ENCODE measurements around the gene GABARAPL2. TPM values are rescaled to one million over a fixed set of nuclear protein-coding genes. Genes with fewer than 3 reads are reported as not detected.

GABARAPL2 gene
- polyA plus RNA-seq, 4 donors: 130 to 182 (median 140) TPM

DNA sequence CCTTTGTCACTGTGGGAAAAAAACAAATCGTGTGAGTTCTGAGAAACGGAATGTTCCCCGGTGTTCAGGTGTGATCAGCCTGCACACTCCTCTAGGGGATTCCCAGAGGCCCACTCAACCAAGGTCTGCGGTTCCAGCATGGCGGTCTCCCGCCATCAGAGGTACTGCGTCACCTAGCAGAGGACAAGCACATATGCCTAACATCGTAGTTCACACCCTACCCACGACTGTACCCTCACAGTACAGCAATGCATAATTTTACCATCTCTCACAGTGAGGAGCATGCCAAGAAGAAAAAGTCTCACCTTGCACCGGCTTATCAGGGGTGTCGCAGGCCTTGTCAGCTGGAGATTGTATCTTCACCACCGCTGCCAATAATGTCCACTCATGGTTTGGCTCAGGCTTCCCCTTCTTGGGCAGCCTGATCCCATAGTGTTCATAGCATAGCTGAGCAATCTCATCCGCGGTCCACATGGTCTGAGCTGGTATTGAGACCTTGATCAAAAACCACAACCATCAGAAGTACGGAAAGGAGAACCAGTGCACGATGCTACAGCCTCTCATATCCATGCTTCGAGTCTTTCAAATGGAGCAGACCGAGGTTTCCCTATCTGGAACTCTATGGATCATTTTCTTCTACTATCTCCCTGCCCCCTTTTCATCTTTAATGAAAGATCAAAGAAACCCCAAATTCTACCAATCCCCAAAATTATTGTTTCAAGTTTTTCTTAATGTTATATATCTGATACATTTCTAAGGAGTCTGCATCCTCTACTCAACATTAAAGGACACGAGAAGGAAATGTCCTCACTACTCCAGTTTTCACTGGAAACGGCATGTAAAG is 54.4 kb downstream of the GABARAPL2 start:
- peaks cover 2 to 9% (median 2%) of the 10 kb centered on the region in 3 donors for H3K4me1 ChIP-seq (ENCODE audit: control insufficient read depth in 3 of 3, insufficient read depth in 2 of 3, low read depth in 1 of 3, low read length in 2 of 3)
- FAIRE-seq: no peak
- DNase-seq: no peak

DNA sequence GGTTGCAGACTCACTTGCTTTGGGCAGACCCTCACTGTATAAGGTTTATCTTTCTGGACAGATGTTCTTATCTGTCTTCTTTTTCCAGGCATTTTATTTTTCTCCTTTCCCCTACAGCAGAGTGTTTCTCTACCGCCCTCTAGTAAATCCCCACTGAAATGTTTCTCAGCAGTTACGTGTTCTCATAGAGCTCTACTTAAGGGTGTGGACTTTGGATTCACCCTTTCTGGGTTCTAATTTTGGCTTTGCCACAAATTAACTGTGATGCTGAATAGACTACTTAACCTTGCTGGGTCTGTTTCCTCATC is 54.9 kb downstream of the GABARAPL2 start:
- peaks cover 2 to 20% (median 7%) of the 10 kb centered on the region in 3 donors for H3K36me3 ChIP-seq (ENCODE audit: control insufficient read depth in 3 of 3, insufficient read depth in 2 of 3, low read depth in 1 of 3, low read length in 3 of 3)
- DNase-seq (peak; percentile 45 to 52), FAIRE-seq (no peak)
- H3K27me3 ChIP-seq (ENCODE audit: control insufficient read depth in 3 of 3, insufficient read depth in 3 of 3, low read length in 3 of 3): no peaks in the 10 kb centered on the region
- no peaks in the 10 kb centered on the region for H3K9me3 ChIP-seq (ENCODE audit: control insufficient read depth in 2 of 2, insufficient read depth in 1 of 2, low read depth in 1 of 2, low read length in 1 of 2)
- H3K4me3 ChIP-seq (ENCODE audit: low read depth in 1 of 3, low read length in 3 of 3): no peak overlapping the region
- peaks cover 2 to 9% (median 4%) of the 10 kb centered on the region in 3 donors for H3K4me1 ChIP-seq (ENCODE audit: control insufficient read depth in 3 of 3, insufficient read depth in 2 of 3, low read depth in 1 of 3, low read length in 2 of 3)
- no peak overlapping the region for H3K27ac ChIP-seq (ENCODE audit: low read depth in 1 of 3, low read length in 2 of 3)
- WGBS, 3 donors: 7 to 15% (median 7%) methylated on average over 2 of the region's 2 CpGs

More for the DNA sequence above, 54.4 kb downstream of the GABARAPL2 start:
- Histone ChIP-seq H3K27me3 (ENCODE audit: control insufficient read depth in 3 of 3, insufficient read depth in 3 of 3, low read length in 3 of 3) (no peaks in the 10 kb centered on the region), H3K9me3 (ENCODE audit: control insufficient read depth in 2 of 2, insufficient read depth in 1 of 2, low read depth in 1 of 2, low read length in 1 of 2) (peaks cover 0 to under 1% of the 10 kb centered on the region in 2 donors), H3K27ac (ENCODE audit: low read depth in 1 of 3, low read length in 2 of 3) (peak overlapping the region in 1 of 3 donors; percentile 5), H3K36me3 (ENCODE audit: control insufficient read depth in 3 of 3, insufficient read depth in 2 of 3, low read depth in 1 of 3, low read length in 3 of 3) (peaks cover 2 to 25% (median 7%) of the 10 kb centered on the region in 3 donors), H3K4me3 (ENCODE audit: low read depth in 1 of 3, low read length in 3 of 3) (no peak overlapping the region)
- 81 to 86% (median 85%) methylated on average over 20 of the region's 20 CpGs for WGBS, 3 donors

DNA sequence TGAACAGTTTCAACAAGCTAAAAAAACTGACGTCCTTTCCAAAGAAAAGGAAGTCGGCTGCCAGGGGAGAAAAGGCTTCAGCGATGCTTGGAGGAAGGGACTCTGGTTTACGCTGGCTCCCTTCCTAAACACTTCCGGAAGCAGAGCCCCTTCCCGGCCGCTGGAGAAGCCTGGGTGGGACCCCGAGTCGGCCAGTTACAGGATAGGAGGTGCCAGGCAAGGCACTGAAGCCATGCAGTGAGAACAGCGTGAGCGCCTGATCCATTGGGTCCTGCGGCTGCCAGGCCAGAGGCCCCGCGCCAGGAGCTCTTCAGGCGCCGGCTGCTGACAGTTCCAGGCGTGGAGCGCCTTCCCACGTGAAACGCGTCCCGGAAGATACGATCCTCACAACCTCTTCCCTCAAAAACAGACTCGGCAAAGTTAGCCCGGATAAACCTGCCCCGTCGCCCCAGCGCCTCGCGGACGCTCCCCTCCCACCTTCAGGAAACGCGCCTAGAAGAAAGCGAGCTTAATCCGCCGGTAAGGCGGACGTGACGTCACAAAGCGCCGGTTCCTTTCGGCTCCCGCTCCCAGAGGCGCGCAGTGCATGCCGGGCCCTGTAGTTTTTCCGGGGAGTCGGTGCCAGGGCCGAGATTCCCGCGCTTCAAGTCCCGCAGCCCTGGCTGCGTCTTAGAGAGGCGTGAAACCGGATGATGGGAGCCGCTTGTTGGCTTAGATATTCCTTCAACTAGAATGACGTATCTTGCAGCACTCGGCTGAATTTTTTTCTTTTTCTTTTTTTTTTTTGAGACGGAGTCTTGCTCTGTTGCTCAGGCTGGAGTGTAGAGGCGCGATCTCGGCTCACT is 56.8 kb downstream of the GABARAPL2 start, which contains the start of gene ADAT1:
TSS of gene ADAT1 (minus strand) at position 521 of the 845 bp plus-strand sequence. CDS start 2,482 bp downstream, outside the sequence.
- 0% methylated on average over 62 of the region's 62 CpGs for WGBS, 3 donors
- peak within 1 kb of the TSS; percentile 76 to 84 (median 79) for H3K4me3 ChIP-seq (ENCODE audit: low read depth in 1 of 3, low read length in 3 of 3)
- DNase-seq (peak; percentile 98 to 100), FAIRE-seq (no peak)
- peaks cover 7 to 25% (median 8%) of the 10 kb centered on the region in 3 donors for H3K36me3 ChIP-seq (ENCODE audit: control insufficient read depth in 3 of 3, insufficient read depth in 2 of 3, low read depth in 1 of 3, low read length in 3 of 3)
- H3K4me1 ChIP-seq (ENCODE audit: control insufficient read depth in 3 of 3, insufficient read depth in 2 of 3, low read depth in 1 of 3, low read length in 2 of 3): peaks cover 2 to 9% (median 4%) of the 10 kb centered on the region in 3 donors
- no peaks in the 10 kb centered on the region for H3K9me3 ChIP-seq (ENCODE audit: control insufficient read depth in 2 of 2, insufficient read depth in 1 of 2, low read depth in 1 of 2, low read length in 1 of 2)
- no peaks in the 10 kb centered on the region for H3K27me3 ChIP-seq (ENCODE audit: control insufficient read depth in 3 of 3, insufficient read depth in 3 of 3, low read length in 3 of 3)
- H3K27ac ChIP-seq (ENCODE audit: low read depth in 1 of 3, low read length in 2 of 3): peak within 1 kb of the TSS; percentile 90 to 94 (median 93)

DNA sequence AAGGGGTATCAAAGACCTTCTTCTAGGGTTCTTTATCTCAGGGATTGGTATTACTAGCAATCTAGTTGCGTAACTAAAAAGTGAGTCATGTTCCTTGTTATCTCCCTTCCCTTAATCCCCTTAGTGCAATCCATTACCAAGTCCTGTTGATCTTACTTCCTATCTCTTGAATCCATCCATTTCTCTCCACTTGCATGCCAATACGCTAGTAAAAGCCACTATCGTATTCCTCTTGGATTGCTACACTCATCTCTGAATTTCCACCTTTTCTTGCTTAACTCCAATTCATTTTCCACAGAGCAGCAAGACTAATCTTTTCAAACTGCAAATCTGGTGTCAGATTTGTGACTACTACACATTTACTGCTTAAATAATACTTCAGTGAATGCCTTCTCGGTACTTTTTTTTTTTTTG is 58.7 kb downstream of the GABARAPL2 start:
- Histone ChIP-seq H3K4me3 (ENCODE audit: low read depth in 1 of 3, low read length in 3 of 3) (no peak overlapping the region), H3K27me3 (ENCODE audit: control insufficient read depth in 3 of 3, insufficient read depth in 3 of 3, low read length in 3 of 3) (no peaks in the 10 kb centered on the region), H3K9me3 (ENCODE audit: control insufficient read depth in 2 of 2, insufficient read depth in 1 of 2, low read depth in 1 of 2, low read length in 1 of 2) (no peaks in the 10 kb centered on the region), H3K36me3 (ENCODE audit: control insufficient read depth in 3 of 3, insufficient read depth in 2 of 3, low read depth in 1 of 3, low read length in 3 of 3) (peaks cover 16 to 34% (median 17%) of the 10 kb centered on the region in 3 donors), H3K27ac (ENCODE audit: low read depth in 1 of 3, low read length in 2 of 3) (no peak overlapping the region), H3K4me1 (ENCODE audit: control insufficient read depth in 3 of 3, insufficient read depth in 2 of 3, low read depth in 1 of 3, low read length in 2 of 3) (peaks cover 2 to 9% (median 4%) of the 10 kb centered on the region in 3 donors)
- DNase-seq: peak; percentile 61 to 64
- WGBS, 3 donors: 26 to 61% (median 56%) methylated on average over 4 of the region's 4 CpGs
- FAIRE-seq: no peak

DNA sequence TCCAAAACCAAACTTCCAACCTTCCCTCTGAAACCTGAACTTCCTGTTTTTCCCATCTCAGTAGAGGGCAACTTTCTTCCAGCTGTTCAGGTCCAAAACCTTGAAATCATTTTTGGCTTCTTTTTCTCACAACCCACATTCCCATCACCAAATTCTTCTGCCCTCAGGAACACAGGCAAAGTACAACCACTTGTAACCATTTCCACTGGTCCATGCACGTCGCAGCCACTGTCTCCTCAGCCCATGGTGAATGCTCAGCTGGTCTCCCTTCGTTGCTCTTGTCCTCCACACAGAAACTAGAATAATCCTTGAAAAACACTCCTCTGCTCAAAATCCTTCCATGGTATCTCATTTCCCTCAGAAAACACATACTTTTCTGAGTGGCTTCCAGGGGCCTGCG is 60.6 kb downstream of the GABARAPL2 start:
- Histone ChIP-seq H3K4me3 (ENCODE audit: low read depth in 1 of 3, low read length in 3 of 3) (no peak overlapping the region), H3K27me3 (ENCODE audit: control insufficient read depth in 3 of 3, insufficient read depth in 3 of 3, low read length in 3 of 3) (no peaks in the 10 kb centered on the region), H3K4me1 (ENCODE audit: control insufficient read depth in 3 of 3, insufficient read depth in 2 of 3, low read depth in 1 of 3, low read length in 2 of 3) (peaks cover 0 to 4% (median 3%) of the 10 kb centered on the region in 3 donors), H3K9me3 (ENCODE audit: control insufficient read depth in 2 of 2, insufficient read depth in 1 of 2, low read depth in 1 of 2, low read length in 1 of 2) (no peaks in the 10 kb centered on the region), H3K36me3 (ENCODE audit: control insufficient read depth in 3 of 3, insufficient read depth in 2 of 3, low read depth in 1 of 3, low read length in 3 of 3) (peaks cover 21 to 47% (median 28%) of the 10 kb centered on the region in 3 donors), H3K27ac (ENCODE audit: low read depth in 1 of 3, low read length in 2 of 3) (no peak overlapping the region)
- WGBS, 3 donors: 88 to 91% (median 89%) methylated on average over 4 of the region's 4 CpGs
- no peak for DNase-seq
- FAIRE-seq: no peak

Other genes with a start within 250 kb of the GABARAPL2 start
- 100 to 1,000 TPM; 108 to 390 (median 236) TPM for gene CFDP1, start 132.9 kb upstream of the GABARAPL2 start, polyA plus RNA-seq
- 10 to 100 TPM in 3 of 4 donors, 1 to 10 TPM in 1; 9.6 to 50.9 (median 15.5) TPM for gene TMEM170A, start 101.7 kb upstream of the GABARAPL2 start, polyA plus RNA-seq
- 10 to 100 TPM in 1 of 4 donors, 1 to 10 TPM in 3; 1.0 to 10.1 (median 5.0) TPM for gene CHST6, start 70.9 kb upstream of the GABARAPL2 start, polyA plus RNA-seq
- 10 to 100 TPM; 21.2 to 37.7 (median 27.5) TPM for gene CHST5, start 30.3 kb upstream of the GABARAPL2 start, polyA plus RNA-seq
- 1 to 10 TPM; 1.4 to 6.2 (median 3.8) TPM for gene TMEM231, start 10.1 kb upstream of the GABARAPL2 start, polyA plus RNA-seq
- 10 to 100 TPM in 3 of 4 donors, 1 to 10 TPM in 1; 7.0 to 27.4 (median 18.4) TPM for gene ADAT1, start 56.9 kb downstream of the GABARAPL2 start, polyA plus RNA-seq
- 100 to 1,000 TPM in 1 of 4 donors, 10 to 100 TPM in 3; 81.2 to 124 (median 90.3) TPM for gene KARS1, start 81.3 kb downstream of the GABARAPL2 start, polyA plus RNA-seq
- gene TERF2IP, start 81.4 kb downstream of the GABARAPL2 start, polyA plus RNA-seq: 10 to 100 TPM; 28.6 to 44.0 (median 32.9) TPM
- under 1 TPM in 1 of 4 donors, not detected in 3; 0.03 TPM for gene CPHXL2, start 110.6 kb downstream of the GABARAPL2 start, polyA plus RNA-seq
- not detected for gene DUXB, start 135.1 kb downstream of the GABARAPL2 start, polyA plus RNA-seq
- gene CPHXL, start 160.1 kb downstream of the GABARAPL2 start, polyA plus RNA-seq: not detected

All from small intestine (tissue), 7 donors.